Liver (tissue), 9 donors: ENCODE data around the gene GNPTAB. TPM values are rescaled to one million over a fixed set of nuclear protein-coding genes. Genes with fewer than 3 reads are reported as not detected.

ENCODE experiments used
- DNase-seq: peaks from one replicate; pipeline ENCODE4 v3.0.0-alpha.2; 2017; ENCODE audit warnings: low spot score
- H3K27ac ChIP-seq, 2 donors: one replicate each; pipeline ENCODE4 v1.7.0; 2013; ENCODE audit warnings: inconsistent platforms in 2 of 2, low read length in 2 of 2, control low read depth in 1 of 2, low read depth in 1 of 2, mild to moderate bottlenecking in 1 of 2
- H3K27me3 ChIP-seq, 4 donors: one replicate each; pipeline versions ENCODE4 v1.6.1 to v1.7.0; 2013; ENCODE audit warnings: low read length in 3 of 4, inconsistent platforms in 1 of 4, mild to moderate bottlenecking in 1 of 4, moderate library complexity in 1 of 4; ENCODE audit not compliant: control insufficient read depth in 4 of 4, insufficient read depth in 4 of 4
- H3K36me3 ChIP-seq, 4 donors: one replicate each; pipeline versions ENCODE4 v1.6.1 to v1.7.0; 2013; ENCODE audit warnings: low read length in 3 of 4, mild to moderate bottlenecking in 3 of 4, low read depth in 1 of 4, moderate library complexity in 1 of 4; ENCODE audit not compliant: control insufficient read depth in 4 of 4, insufficient read depth in 3 of 4
- H3K4me1 ChIP-seq, 4 donors: one replicate each; pipeline versions ENCODE4 v1.6.1 to v1.7.0; 2013; ENCODE audit warnings: low read length in 3 of 4, mild to moderate bottlenecking in 3 of 4, moderate library complexity in 1 of 4; ENCODE audit not compliant: control insufficient read depth in 4 of 4, insufficient read depth in 4 of 4
- H3K4me3 ChIP-seq, 3 donors: one replicate each; pipeline versions ENCODE4 v1.6.1 to v1.7.0; 2013; ENCODE audit warnings: low read length in 3 of 3, control low read depth in 1 of 3, low read depth in 1 of 3, mild to moderate bottlenecking in 1 of 3
- H3K9ac ChIP-seq, 2 donors: one replicate each; pipeline ENCODE4 v1.7.0; 2013; ENCODE audit warnings: low read length in 2 of 2, mild to moderate bottlenecking in 2 of 2, moderate library complexity in 2 of 2, control low read depth in 1 of 2, low read depth in 1 of 2
- H3K9me3 ChIP-seq, 4 donors: one replicate each; pipeline versions ENCODE4 v1.6.1 to v1.7.0; 2013; ENCODE audit warnings: low read length in 3 of 4; ENCODE audit not compliant: control insufficient read depth in 4 of 4
- EGR1 ChIP-seq, 2 donors: IDR thresholded peaks; 2 replicates each; pipeline ENCODE4 v1.6.1; 2016 to 2018; ENCODE audit warnings: antibody characterized with exemption in 2 of 2, low read depth in 2 of 2
- FOXA1 ChIP-seq: IDR thresholded peaks from 2 replicates; pipeline ENCODE4 v1.6.1; 2016; ENCODE audit warnings: antibody characterized with exemption
- FOXA2 ChIP-seq: IDR thresholded peaks from 2 replicates; pipeline ENCODE4 v1.6.1; 2016; ENCODE audit warnings: antibody characterized with exemption
- GABPA ChIP-seq, 2 donors: IDR thresholded peaks in 1 of 2; conservative IDR thresholded peaks in 1 of 2; 2 replicates each; pipeline ENCODE4 v1.6.1; 2016; ENCODE audit warnings: antibody characterized with exemption in 2 of 2, mild to moderate bottlenecking in 1 of 2, moderate library complexity in 1 of 2
- HNF4A ChIP-seq, 2 donors: conservative IDR thresholded peaks; 2 replicates each; pipeline ENCODE4 v1.6.1; 2016; ENCODE audit warnings: antibody characterized with exemption in 2 of 2, mild to moderate bottlenecking in 2 of 2
- HNF4G ChIP-seq: IDR thresholded peaks from 2 replicates; pipeline ENCODE4 v1.6.1; 2016; ENCODE audit warnings: antibody characterized with exemption
- JUND ChIP-seq, 2 donors: IDR thresholded peaks; 2 replicates each; pipeline ENCODE4 v1.6.1; 2016; ENCODE audit warnings: antibody characterized with exemption in 2 of 2
- NR2F2 ChIP-seq: IDR thresholded peaks from 2 replicates; pipeline ENCODE4 v1.6.1; 2016; ENCODE audit warnings: antibody characterized with exemption
- RAD21 ChIP-seq, 2 donors: IDR thresholded peaks; 2 replicates each; pipeline ENCODE4 v1.6.1; 2016; ENCODE audit warnings: antibody characterized with exemption in 2 of 2, mild to moderate bottlenecking in 2 of 2
- RXRA ChIP-seq, 2 donors: IDR thresholded peaks; 2 replicates each; pipeline ENCODE4 v1.6.1; 2017 to 2018; ENCODE audit warnings: antibody characterized with exemption in 2 of 2, mild to moderate bottlenecking in 1 of 2
- SP1 ChIP-seq: IDR thresholded peaks from 2 replicates; pipeline ENCODE4 v1.6.1; 2018; ENCODE audit warnings: antibody characterized with exemption, mild to moderate bottlenecking
- TAF1 ChIP-seq: conservative IDR thresholded peaks from 2 replicates; pipeline ENCODE4 v1.6.1; 2016; ENCODE audit warnings: antibody characterized with exemption, mild to moderate bottlenecking
- YY1 ChIP-seq: IDR thresholded peaks from 2 replicates; pipeline ENCODE4 v1.6.1; 2016; ENCODE audit warnings: antibody characterized with exemption, mild to moderate bottlenecking
- polyA plus RNA-seq, 2 donors: library from polyadenylated mRNA; stranded (reverse) in 1 of 2; unstranded in 1 of 2; fragments of 200-250 nt in 1 of 2; fragments of >200 nt in 1 of 2; fragmentation: Nextera tagmentation in 1 of 2; extraction: Ambion mirVana in 1 of 2; gene quantifications; one replicate each; pipeline versions ENCODE4 v1.2.1 to v1.2.3, GENCODE V29; 2013 to 2015
- total RNA-seq, 2 donors: library from RNA; depleted of rRNA; stranded (reverse); fragments of >200 nt; gene quantifications; one replicate each; pipeline ENCODE4 v1.2.3, GENCODE V29; 2014
- TF ChIP-seq, protein P1 (sequence below): IDR thresholded peaks from 2 replicates; pipeline ENCODE4 v1.6.1; 2016; ENCODE audit warnings: antibody characterized with exemption
- TF ChIP-seq, protein P2 (sequence below): IDR thresholded peaks from 2 replicates; pipeline ENCODE4 v1.6.1; 2016; ENCODE audit warnings: antibody characterized with exemption, mild to moderate bottlenecking
- TF ChIP-seq, protein P3 (sequence below): IDR thresholded peaks from 2 replicates; pipeline ENCODE4 v1.6.1; 2016; ENCODE audit warnings: antibody characterized with exemption
- TF ChIP-seq, protein P4 (sequence below): fragments of 150-350 bp; IDR thresholded peaks from 2 replicates; pipeline ENCODE4 v1.5.1; 2017; ENCODE audit warnings: improper control_type of control experiment, low read depth, low read length; ENCODE audit not compliant: missing input control
- TF ChIP-seq, protein P5 (sequence below): IDR thresholded peaks from 2 replicates; pipeline ENCODE4 v1.6.1; 2016; ENCODE audit warnings: antibody characterized with exemption
- donor health status: healthy.
- donor health status: healthy.
- donor health status: healthy.
- donor health status: healthy.
- donor health status: healthy.

The GNPTAB gene
- total and polyA plus RNA-seq, 4 donors, result 4.6 to 11.1 (median 7.7) TPM

DNA sequence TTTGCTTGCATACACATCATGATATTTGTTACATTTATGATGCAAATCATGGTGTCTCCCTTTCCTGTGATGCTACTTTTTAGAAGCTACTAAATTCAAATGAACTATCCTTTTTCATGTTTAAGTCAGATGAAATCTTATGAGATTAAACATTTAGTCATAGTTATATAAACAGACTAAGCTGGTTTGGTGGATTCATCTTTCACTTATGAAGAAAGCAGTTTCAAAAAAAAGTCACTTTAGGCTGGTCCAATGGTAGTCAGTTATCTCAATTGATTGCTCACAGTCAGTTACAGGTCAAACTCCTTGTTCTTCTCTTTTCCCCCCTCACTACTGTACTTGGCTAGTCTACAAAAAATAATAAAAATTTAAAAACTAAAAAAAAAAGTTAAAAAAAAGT, 111.2 kb downstream of the GNPTAB start:
- H3K36me3 ChIP-seq, result peaks cover 2 to 16% (median 6%) of the 10 kb centered on the region in 4 donors
- no peak overlapping the region for H3K4me3 ChIP-seq
- no peaks in the 10 kb centered on the region for H3K9me3 ChIP-seq
- no peak overlapping the region for H3K9ac ChIP-seq
- TF ChIP-seq FOXA1 (no peak), HNF4G (no peak), TAF1 (no peak), NR2F2 (no peak), HNF4A (conservative IDR thresholded peaks at IDR 0.05) (no peak), EGR1 (IDR thresholded peaks at IDR 0.05; ENCODE audit: low read depth in 2 of 2) (no peak), YY1 (no peak), GABPA (IDR thresholded peaks at IDR 0.05 in 1 of 2, conservative IDR thresholded peaks at IDR 0.05 in 1 of 2) (no peak), FOXA2 (no peak), JUND (IDR thresholded peaks at IDR 0.05) (no peak), RAD21 (IDR thresholded peaks at IDR 0.05) (no peak), RXRA (IDR thresholded peaks at IDR 0.05) (no peak), SP1 (no peak)
- TF ChIP-seq, protein P1, sequence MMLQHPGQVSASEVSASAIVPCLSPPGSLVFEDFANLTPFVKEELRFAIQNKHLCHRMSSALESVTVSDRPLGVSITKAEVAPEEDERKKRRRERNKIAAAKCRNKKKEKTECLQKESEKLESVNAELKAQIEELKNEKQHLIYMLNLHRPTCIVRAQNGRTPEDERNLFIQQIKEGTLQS, result no peak
- TF ChIP-seq, protein P2, sequence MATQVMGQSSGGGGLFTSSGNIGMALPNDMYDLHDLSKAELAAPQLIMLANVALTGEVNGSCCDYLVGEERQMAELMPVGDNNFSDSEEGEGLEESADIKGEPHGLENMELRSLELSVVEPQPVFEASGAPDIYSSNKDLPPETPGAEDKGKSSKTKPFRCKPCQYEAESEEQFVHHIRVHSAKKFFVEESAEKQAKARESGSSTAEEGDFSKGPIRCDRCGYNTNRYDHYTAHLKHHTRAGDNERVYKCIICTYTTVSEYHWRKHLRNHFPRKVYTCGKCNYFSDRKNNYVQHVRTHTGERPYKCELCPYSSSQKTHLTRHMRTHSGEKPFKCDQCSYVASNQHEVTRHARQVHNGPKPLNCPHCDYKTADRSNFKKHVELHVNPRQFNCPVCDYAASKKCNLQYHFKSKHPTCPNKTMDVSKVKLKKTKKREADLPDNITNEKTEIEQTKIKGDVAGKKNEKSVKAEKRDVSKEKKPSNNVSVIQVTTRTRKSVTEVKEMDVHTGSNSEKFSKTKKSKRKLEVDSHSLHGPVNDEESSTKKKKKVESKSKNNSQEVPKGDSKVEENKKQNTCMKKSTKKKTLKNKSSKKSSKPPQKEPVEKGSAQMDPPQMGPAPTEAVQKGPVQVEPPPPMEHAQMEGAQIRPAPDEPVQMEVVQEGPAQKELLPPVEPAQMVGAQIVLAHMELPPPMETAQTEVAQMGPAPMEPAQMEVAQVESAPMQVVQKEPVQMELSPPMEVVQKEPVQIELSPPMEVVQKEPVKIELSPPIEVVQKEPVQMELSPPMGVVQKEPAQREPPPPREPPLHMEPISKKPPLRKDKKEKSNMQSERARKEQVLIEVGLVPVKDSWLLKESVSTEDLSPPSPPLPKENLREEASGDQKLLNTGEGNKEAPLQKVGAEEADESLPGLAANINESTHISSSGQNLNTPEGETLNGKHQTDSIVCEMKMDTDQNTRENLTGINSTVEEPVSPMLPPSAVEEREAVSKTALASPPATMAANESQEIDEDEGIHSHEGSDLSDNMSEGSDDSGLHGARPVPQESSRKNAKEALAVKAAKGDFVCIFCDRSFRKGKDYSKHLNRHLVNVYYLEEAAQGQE, result no peak
- TF ChIP-seq, protein P3, sequence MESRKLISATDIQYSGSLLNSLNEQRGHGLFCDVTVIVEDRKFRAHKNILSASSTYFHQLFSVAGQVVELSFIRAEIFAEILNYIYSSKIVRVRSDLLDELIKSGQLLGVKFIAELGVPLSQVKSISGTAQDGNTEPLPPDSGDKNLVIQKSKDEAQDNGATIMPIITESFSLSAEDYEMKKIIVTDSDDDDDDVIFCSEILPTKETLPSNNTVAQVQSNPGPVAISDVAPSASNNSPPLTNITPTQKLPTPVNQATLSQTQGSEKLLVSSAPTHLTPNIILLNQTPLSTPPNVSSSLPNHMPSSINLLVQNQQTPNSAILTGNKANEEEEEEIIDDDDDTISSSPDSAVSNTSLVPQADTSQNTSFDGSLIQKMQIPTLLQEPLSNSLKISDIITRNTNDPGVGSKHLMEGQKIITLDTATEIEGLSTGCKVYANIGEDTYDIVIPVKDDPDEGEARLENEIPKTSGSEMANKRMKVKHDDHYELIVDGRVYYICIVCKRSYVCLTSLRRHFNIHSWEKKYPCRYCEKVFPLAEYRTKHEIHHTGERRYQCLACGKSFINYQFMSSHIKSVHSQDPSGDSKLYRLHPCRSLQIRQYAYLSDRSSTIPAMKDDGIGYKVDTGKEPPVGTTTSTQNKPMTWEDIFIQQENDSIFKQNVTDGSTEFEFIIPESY, result no peak
- TF ChIP-seq, protein P4, sequence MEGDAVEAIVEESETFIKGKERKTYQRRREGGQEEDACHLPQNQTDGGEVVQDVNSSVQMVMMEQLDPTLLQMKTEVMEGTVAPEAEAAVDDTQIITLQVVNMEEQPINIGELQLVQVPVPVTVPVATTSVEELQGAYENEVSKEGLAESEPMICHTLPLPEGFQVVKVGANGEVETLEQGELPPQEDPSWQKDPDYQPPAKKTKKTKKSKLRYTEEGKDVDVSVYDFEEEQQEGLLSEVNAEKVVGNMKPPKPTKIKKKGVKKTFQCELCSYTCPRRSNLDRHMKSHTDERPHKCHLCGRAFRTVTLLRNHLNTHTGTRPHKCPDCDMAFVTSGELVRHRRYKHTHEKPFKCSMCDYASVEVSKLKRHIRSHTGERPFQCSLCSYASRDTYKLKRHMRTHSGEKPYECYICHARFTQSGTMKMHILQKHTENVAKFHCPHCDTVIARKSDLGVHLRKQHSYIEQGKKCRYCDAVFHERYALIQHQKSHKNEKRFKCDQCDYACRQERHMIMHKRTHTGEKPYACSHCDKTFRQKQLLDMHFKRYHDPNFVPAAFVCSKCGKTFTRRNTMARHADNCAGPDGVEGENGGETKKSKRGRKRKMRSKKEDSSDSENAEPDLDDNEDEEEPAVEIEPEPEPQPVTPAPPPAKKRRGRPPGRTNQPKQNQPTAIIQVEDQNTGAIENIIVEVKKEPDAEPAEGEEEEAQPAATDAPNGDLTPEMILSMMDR, result no peak
- TF ChIP-seq, protein P5, sequence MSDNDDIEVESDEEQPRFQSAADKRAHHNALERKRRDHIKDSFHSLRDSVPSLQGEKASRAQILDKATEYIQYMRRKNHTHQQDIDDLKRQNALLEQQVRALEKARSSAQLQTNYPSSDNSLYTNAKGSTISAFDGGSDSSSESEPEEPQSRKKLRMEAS, result no peak
- no peak overlapping the region for H3K27ac ChIP-seq
- peaks cover 0 to 21% (median 7%) of the 10 kb centered on the region in 4 donors for H3K4me1 ChIP-seq
- DNase-seq, result no peak
- H3K27me3 ChIP-seq, result no peaks in the 10 kb centered on the region
